ENCODE measurements around the gene GINS2.

The GINS2 gene

GRCh38 chr16:85653290-85653891 is 35.4 kb downstream of the GINS2 start:
- DNase-seq (ENCODE audit: low read depth), result no peak

GRCh38 chr16:85652431-85653221 is 36.1 kb downstream of the GINS2 start:
- no peak for DNase-seq (ENCODE audit: low read depth)

- DNase-seq (ENCODE audit: low read depth), result no peak
These were observed 36.9 kb downstream of the GINS2 start for GRCh38 chr16:85651629-85652430.

GRCh38 chr16:85650844-85651628 is 37.7 kb downstream of the GINS2 start:
- DNase-seq (ENCODE audit: low read depth), result no peak

GRCh38 chr16:85650135-85650843 is 38.5 kb downstream of the GINS2 start:
- DNase-seq (ENCODE audit: low read depth), result no peak

- DNase-seq (ENCODE audit: low read depth), result no peak
These were observed 39.2 kb downstream of the GINS2 start for GRCh38 chr16:85649411-85650134.

- no peak for DNase-seq (ENCODE audit: low read depth)
These were observed 39.9 kb downstream of the GINS2 start for GRCh38 chr16:85648805-85649204.

- no peak for DNase-seq (ENCODE audit: low read depth)
These were observed 40.6 kb downstream of the GINS2 start for GRCh38 chr16:85648070-85648714.

GRCh38 chr16:85646976-85647375 is 41.8 kb downstream of the GINS2 start:
- DNase-seq (ENCODE audit: low read depth), result no peak

- no peak for DNase-seq (ENCODE audit: low read depth)
These were observed 42.3 kb downstream of the GINS2 start for GRCh38 chr16:85646358-85646907.

- no peak for DNase-seq (ENCODE audit: low read depth)
These were observed 43.6 kb downstream of the GINS2 start for GRCh38 chr16:85645021-85645589.

GRCh38 chr16:85644093-85644712 is 44.6 kb downstream of the GINS2 start:
- DNase-seq (ENCODE audit: low read depth), result no peak

GRCh38 chr16:85643631-85644030 is 45.1 kb downstream of the GINS2 start:
- DNase-seq (ENCODE audit: low read depth), result no peak

GRCh38 chr16:85642762-85643358 is 45.9 kb downstream of the GINS2 start:
- DNase-seq (ENCODE audit: low read depth), result no peak

- no peak for DNase-seq (ENCODE audit: low read depth)
These were observed 47.0 kb downstream of the GINS2 start for GRCh38 chr16:85641776-85642176.

- DNase-seq (ENCODE audit: low read depth), result no peak
These were observed 47.4 kb downstream of the GINS2 start for GRCh38 chr16:85641305-85641704.

GRCh38 chr16:85640585-85640984 is 48.2 kb downstream of the GINS2 start:
- DNase-seq (ENCODE audit: low read depth), result no peak

- no peak for DNase-seq (ENCODE audit: low read depth)
These were observed 48.5 kb downstream of the GINS2 start for GRCh38 chr16:85640254-85640558.
